ENCODE measurements around the gene TBC1D9.

DNA sequence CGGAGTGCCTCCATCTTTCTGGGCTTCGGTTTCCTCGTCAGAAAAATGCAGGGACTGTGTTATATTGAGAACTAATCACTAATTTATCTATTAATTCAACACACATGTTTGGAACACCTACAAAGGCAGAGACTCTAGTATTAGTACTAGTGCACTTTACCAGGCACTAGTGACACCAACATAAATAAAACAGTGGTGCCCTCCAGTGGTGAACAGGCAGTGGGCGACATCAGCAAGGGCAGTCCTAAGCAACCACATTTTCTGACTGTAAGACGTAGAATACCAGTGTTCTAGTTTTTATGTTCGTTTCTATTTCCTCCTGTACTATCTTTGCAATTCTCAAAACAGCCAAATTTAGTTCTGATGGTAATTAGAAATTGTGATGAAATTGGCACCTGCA is 118.3 kb downstream of the TBC1D9 start:
- TF ChIP-seq, protein P1, sequence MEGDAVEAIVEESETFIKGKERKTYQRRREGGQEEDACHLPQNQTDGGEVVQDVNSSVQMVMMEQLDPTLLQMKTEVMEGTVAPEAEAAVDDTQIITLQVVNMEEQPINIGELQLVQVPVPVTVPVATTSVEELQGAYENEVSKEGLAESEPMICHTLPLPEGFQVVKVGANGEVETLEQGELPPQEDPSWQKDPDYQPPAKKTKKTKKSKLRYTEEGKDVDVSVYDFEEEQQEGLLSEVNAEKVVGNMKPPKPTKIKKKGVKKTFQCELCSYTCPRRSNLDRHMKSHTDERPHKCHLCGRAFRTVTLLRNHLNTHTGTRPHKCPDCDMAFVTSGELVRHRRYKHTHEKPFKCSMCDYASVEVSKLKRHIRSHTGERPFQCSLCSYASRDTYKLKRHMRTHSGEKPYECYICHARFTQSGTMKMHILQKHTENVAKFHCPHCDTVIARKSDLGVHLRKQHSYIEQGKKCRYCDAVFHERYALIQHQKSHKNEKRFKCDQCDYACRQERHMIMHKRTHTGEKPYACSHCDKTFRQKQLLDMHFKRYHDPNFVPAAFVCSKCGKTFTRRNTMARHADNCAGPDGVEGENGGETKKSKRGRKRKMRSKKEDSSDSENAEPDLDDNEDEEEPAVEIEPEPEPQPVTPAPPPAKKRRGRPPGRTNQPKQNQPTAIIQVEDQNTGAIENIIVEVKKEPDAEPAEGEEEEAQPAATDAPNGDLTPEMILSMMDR (IDR thresholded peaks at IDR 0.05; ENCODE audit: low read length), result peak; percentile 82
- no peak for TF ChIP-seq EZH2phosphoT487 (IDR thresholded peaks at IDR 0.05; ENCODE audit: low read length)

All from MM.1S (cell line).